ENCODE data around the gene DOCK9.

- TF ChIP-seq CTCF (conservative IDR thresholded peaks at IDR 0.05; ENCODE audit: low read depth in 2 of 2) (no peak), POLR2AphosphoS5 (IDR thresholded peaks at IDR 0.05; ENCODE audit: low read depth) (no peak), EZH2 (IDR thresholded peaks at IDR 0.05; ENCODE audit: low read depth, unreplicated experiment) (no peak), EZH2phosphoT487 (IDR thresholded peaks at IDR 0.05; ENCODE audit: unreplicated experiment) (no peak), JUNB (IDR thresholded peaks at IDR 0.05; ENCODE audit: unreplicated experiment) (no peak), STAT1 (IDR thresholded peaks at IDR 0.05; ENCODE audit: unreplicated experiment) (no peak), REST (IDR thresholded peaks at IDR 0.05; ENCODE audit: unreplicated experiment) (no peak)
- TF ChIP-seq, protein P1, sequence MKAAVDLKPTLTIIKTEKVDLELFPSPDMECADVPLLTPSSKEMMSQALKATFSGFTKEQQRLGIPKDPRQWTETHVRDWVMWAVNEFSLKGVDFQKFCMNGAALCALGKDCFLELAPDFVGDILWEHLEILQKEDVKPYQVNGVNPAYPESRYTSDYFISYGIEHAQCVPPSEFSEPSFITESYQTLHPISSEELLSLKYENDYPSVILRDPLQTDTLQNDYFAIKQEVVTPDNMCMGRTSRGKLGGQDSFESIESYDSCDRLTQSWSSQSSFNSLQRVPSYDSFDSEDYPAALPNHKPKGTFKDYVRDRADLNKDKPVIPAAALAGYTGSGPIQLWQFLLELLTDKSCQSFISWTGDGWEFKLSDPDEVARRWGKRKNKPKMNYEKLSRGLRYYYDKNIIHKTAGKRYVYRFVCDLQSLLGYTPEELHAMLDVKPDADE (IDR thresholded peaks at IDR 0.05), result no peak
Observed at GRCh38 chr13:98885600-98885999, 92.3 kb downstream of the DOCK9 start.
